GM19438 (cell line): ENCODE results near the gene DHRS2.
A peak's percentile ranks its signal among the peaks of the same experiment; 100 is the strongest.
"Not testable (repeated sequence)": the region's sequence is repeated elsewhere in the genome, so short reads cannot be mapped to it uniquely, and the experiment has no call there.

ENCODE experiments used
- ATAC-seq: cut with Tn5 transposase; IDR thresholded peaks from one replicate; pipeline ENCODE4 v1.9.1; 2021; ENCODE audit warnings: low read depth; ENCODE audit not compliant: unreplicated experiment

Gene DHRS2

DNA sequence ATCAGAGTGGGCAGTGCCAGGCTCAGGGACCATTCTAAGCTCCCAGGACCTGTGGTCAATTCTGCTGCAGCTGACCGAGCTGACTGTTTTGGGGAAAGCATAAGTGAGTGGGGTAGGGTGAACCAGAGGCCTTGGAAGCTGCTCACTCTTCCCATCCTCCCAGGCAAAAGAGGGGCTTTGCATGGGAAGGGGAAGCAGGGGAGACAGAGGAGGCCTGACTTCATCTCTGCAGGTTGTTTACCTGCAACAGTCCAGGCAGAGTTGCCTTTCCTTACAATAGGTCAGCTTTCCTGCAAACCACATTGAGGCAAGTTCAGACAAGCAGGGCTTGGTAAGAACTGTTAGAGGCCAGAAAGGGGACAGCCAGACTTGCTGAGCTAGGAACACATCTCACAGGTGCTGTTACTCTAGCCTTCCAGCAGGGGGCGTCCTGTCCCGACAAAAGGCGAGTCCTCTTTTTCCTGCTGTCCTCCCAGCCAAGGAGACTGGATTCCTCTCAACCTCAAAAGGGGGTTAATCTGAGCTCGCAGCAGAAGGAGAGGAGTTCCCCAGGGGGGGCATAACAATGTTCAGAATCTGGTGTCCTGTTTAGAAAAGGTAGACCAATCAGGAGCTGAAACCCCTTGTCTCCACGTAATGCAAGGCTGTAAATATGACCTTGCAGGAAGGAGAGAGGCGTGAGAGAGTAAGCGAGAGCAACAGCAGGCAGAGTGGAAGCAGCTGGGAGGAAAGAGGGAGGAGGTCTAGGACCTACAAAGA is 4.3 kb upstream of the DHRS2 start:
- ATAC-seq: peak; percentile 72

DNA sequence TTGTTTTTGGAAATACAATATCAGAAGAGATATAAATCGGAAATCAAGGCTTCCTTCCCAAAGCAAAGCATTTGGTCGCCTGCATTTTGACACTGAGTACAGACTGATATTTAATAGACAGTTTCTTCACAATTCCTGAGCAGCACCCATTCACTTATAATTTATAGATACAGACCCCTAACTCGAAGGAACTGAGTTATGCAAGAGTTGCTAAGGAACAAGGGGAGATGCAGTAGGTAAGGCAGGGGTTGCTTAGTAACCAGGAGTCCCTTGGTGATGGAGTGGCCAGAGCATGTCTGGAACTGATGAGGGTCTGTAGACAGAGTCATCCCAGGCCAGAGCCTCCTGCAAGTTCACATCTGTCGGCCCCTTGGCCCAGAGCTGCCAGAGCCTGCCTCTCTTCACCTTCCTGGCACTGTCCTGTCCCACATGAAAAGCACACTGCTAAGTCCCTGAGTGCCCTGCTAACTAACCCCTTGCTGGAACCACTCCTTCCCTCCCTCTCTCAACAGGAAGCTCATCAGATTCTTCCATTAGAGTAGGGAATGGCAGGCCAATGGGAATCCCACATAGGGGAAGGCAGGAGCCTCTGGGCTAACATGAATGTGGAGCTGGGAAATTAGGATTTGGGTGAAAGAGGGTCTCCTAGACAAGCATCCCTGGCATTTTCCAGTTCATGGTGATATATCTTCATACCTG is 3.6 kb upstream of the DHRS2 start:
- ATAC-seq: no peak

- ATAC-seq: no peak
Measured at GRCh38 chr14:23633160-23633701, 2.9 kb upstream of the DHRS2 start.

GRCh38 chr14:23634698-23635412 is 1.3 kb upstream of the DHRS2 start:
- ATAC-seq: not testable (repeated sequence)

DNA sequence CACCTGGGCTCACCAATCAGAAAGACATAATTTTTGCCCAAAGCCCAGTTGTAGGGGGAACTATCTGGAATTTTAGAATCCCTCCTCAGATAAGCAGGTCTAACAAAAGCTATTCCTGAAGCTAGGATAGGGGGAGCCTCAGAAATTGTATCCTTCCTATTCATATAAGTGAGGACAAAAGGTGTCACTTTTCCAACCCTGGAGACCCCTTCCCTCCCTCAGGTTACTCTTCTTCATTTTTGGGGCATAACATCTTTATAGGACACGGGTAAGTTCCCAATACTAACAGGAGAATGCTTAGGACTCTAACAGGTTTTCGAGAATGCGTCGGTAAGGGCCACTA is 1.1 kb downstream of the DHRS2 start:
- not testable (repeated sequence) for ATAC-seq

- not testable (repeated sequence) for ATAC-seq
Measured at GRCh38 chr14:23637655-23638413, 1.7 kb downstream of the DHRS2 start.

- no peak for ATAC-seq
Measured at GRCh38 chr14:23638414-23639047, 2.4 kb downstream of the DHRS2 start.

DNA sequence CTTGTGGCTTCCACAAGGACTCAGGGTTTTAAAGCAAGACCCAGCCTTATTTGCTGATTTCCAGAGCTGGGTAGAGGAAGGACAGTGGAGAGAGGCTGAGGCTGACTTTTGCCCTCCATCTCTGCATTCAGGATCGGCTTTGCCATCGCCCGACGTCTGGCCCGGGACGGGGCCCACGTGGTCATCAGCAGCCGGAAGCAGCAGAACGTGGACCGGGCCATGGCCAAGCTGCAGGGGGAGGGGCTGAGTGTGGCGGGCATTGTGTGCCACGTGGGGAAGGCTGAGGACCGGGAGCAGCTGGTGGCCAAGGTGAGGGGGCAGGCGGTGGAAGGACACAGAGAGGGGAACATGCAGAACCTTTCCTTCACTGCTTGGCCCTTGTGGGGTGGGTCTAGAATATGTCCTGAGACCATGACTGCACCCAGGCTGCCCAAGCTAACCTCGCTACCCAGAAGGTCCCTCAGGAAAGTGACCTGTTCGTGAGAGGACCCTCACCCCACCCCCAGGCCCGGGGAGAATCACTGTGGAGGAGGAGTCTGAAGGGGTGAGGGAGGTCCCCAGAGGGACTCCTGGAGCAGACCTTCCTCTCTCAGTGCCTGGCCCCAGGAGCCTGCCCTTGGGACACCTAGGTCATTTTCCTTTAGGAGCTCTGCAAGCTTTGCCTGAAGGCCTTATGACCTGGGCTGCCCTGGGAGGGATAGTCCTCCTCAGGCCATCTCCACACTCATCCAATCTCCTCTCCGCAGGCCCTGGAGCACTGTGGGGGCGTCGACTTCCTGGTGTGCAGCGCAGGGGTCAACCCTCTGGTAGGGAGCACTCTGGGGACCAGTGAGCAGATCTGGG is 3.1 kb downstream of the DHRS2 start:
- ATAC-seq: no peak

DNA sequence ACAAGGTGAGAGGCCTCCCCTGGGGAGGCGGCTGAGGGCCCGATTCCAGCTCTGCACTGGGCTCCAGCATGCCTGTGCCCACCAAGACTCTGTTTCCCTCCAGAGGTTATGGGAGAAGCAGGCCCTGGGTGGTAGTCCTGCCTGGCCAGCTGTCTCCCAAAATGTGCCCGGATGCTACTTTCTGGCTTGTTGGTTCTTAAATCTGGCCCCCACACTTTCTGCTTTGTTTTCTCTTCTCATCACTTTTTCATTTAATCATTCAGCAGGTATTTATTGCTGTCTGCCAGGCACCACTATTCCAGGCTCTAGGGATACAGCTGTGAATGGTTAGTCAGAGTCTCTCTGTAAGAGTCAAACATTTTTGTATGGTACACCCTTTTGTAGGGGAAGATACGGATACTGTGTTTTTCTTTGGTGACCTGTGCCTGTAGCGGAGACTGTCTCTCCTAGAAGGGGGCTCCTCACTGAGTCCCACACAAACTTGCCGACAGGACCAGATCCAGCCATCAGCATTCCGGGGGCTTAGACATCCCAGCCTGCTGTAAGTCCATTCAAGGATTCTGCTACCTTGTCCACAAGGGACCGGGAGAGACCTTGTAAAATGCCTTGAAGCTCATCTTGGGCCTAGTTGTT is 3.8 kb downstream of the DHRS2 start:
- ATAC-seq: no peak

DNA sequence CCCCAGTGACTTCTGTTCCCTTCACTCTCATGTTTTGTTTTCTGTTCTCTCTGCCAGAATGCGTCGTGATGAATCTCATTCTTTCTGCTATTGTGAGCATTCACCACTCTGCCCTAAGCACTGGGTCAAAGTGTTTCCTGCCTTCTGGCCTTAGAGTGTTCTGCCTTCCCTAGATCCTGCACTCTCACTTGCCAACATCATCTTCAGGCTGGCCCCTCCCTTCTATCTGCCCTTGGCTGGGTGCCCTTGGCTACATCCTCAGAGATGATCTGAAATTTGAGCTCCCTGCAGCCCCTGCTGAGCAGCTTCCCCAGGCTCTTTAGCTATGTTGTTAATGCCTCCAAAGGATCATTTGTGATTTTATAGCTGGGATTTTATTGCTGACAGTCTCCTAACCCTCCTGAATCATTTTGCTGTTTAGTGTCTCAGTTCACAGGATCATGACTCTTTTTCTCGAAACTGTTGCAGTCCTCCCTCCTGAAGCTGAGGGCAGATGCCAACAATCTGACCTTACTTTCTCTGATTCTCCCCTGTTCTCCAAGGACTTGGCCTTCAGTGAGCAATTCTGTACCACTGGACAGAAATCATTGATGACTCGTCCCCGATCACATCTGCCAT is 4.5 kb downstream of the DHRS2 start:
- ATAC-seq: no peak

DNA sequence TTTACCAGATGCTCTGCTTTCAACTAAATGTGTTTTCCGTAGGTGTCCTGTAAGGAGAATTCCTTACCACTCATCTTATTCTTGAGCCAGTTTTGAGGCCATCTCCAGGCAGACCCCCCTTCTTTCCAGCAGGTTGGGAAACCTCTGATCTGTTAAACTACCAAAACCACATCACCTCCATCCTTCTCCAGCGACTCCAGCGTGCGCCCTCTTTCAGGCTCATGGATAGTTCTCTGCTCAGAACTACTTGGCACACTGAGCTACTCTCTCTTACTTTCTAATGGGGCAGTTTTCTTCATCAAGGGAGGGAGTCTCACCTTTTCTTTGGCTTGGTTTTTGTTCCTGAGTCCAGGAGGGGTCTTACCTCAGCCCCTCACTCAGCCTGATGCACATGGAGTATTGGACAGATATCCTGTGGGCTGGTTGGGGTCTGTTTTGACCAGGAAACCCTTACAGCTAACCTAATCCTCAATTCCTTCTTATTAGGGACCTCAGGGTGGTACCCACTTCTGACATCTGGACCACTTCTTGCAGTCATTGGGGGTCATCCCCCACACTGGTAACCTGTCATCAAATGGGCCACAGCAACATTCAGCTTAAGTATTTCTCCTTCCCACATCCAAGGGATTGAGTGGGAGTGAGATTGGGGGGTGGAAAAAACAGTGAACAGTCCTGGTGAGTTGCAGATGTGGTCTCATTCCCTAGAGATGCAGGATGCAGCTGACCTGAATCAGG is 5.2 kb downstream of the DHRS2 start:
- no peak for ATAC-seq

DNA sequence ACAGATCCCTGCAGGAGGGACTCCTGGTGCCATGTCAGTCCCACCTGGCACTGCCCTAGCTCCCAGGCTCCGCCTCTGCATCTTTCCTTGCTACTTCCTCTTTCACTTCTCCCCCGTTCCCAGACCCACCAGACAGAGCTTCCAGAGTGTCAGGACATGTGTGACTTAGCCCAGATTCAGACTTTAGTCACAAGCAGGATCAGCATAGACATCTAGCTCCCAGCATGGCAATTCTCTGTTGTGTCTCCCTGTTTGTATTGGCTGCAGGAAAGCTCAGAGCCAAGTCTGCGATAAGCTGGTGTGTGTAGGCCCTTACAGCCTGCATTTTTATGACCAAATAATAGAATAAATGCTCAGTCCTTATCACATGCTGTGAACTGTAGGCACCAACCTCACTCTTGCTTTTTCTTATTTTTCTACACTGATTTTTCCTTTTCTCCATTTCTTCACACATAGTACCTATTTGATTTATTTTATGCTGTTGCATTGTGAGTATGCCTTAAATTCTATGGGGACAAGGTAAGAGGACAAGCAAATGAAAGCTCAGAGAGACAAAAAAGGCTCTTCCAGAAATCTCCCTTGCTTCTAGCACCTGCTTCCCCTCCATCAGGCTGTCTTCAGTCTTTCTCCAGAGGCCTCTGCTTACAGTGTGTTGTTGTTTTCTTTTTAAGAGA is 5.9 kb downstream of the DHRS2 start:
- ATAC-seq: no peak

- no peak for ATAC-seq
Measured at GRCh38 chr14:23643533-23644194, 7.5 kb downstream of the DHRS2 start.

DNA sequence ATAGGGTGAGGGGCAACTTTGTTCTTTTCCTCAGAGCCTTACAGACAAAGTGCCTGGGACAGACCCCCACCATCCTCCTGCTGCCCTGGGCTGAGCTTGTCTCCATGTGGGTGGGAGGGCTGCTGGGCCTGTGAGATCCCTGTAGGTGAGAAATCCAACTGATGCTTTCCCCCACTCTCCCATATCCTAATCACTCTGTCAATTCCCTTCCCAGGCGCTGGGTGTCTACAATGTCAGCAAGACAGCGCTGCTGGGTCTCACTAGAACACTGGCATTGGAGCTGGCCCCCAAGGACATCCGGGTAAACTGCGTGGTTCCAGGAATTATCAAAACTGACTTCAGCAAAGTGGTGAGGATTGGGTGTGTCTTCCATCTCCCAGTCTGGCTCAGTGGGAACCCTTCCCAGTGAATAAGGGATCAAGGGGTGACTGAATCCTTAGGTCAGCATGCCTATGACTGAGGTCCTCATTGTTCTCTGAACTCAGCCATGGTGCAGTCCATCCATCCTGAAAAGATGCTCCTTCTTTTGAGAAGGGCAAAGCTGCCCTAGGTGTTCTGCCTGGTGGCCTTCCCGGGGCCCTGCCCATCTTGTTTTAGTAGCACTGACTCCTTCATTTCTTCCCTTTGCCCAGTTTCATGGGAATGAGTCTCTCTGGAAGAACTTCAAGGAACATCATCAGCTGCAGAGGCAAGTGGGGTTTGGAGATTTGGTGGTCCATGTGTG is 8.2 kb downstream of the DHRS2 start:
- ATAC-seq: no peak

GRCh38 chr14:23644919-23645336 is 8.8 kb downstream of the DHRS2 start:
- no peak for ATAC-seq

GRCh38 chr14:23645504-23645811 is 9.3 kb downstream of the DHRS2 start:
- ATAC-seq: no peak
